Transverse colon (tissue), 3 donors: ENCODE data around the gene TMEM98.

Experiments used
- POLR2A ChIP-seq: fragments of 450-650 bp; IDR thresholded peaks from one replicate; pipeline ENCODE4 v1.6.1; 2016; ENCODE audit warnings: antibody characterized with exemption, mild to moderate bottlenecking, moderate library complexity
- TF ChIP-seq, protein P1 (sequence below), 5 experiments: fragments of 200-600 bp in 3 of 5; fragments of 450-650 bp in 2 of 5; sonication (generic) in 3 of 5; IDR thresholded peaks; 1 replicate in 2 of 5; 2 replicates in 3 of 5; pipeline ENCODE4 v1.5.1; 2016 to 2017; ENCODE audit warnings: antibody characterized with exemption in 5 of 5, inconsistent platforms in 3 of 5, mild to moderate bottlenecking in 2 of 5, moderate library complexity in 1 of 5

DNA sequence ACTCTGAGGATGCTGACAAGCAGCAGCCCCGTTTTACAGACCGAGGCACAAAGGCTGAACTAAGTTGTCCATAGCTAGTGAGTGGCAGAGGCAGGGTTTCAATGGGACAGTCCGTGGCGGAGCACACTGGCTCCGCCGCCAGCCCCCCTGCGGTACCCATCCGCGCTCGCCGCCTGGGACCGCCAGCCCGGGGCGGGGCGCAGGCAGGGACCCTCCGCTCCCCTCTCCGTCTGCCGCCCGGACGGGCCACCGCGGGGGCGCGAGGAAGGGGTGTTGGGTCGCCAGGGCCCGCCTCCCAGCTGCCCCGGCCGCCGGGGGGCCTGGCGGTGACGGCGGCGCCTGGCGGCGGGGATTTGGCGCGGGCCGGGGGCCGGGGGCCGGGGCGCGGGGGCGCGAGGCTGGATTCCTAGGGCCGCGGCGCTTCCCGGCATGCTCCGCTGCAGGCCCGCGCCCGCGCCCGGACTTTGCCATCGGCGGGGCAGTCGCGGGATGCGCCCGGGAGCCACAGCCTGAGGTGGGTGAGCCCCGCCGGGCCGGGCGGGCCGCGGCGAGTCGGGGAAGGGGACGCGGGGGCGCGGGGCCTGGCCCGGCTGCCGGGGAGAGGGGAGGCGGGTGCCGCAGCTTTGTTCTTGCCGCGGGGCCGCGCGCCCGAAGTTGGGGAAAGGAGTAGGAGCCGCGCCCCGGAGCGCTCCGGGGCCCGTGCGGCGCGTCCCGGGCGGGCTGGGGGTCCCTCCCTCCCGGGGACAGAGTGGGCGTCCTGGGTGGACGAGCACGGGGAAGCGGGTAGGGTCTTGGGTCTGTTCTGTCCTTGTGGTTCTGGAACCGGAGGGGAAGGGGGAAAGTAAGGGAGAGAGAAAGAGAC lies at the start of gene TMEM98:
- TF ChIP-seq, protein P1, sequence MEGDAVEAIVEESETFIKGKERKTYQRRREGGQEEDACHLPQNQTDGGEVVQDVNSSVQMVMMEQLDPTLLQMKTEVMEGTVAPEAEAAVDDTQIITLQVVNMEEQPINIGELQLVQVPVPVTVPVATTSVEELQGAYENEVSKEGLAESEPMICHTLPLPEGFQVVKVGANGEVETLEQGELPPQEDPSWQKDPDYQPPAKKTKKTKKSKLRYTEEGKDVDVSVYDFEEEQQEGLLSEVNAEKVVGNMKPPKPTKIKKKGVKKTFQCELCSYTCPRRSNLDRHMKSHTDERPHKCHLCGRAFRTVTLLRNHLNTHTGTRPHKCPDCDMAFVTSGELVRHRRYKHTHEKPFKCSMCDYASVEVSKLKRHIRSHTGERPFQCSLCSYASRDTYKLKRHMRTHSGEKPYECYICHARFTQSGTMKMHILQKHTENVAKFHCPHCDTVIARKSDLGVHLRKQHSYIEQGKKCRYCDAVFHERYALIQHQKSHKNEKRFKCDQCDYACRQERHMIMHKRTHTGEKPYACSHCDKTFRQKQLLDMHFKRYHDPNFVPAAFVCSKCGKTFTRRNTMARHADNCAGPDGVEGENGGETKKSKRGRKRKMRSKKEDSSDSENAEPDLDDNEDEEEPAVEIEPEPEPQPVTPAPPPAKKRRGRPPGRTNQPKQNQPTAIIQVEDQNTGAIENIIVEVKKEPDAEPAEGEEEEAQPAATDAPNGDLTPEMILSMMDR (IDR thresholded peaks at IDR 0.05) = no peak
- TF ChIP-seq POLR2A = no peak
